HEK293 (cell line): Measurements from ENCODE around the gene IL17REL.

Source experiments
- CTCF ChIA-PET: fragments of 350-600 bp; formaldehyde crosslinking; extraction: SDS; loops from one replicate; lab custom pipeline; 2021; ENCODE audit warnings: antibody characterized with exemption; lab: Yijun Ruan, JAX
- POLR2A ChIA-PET: fragments of 300-600 bp; formaldehyde crosslinking; extraction: SDS; loops from one replicate; lab custom pipeline; 2020; ENCODE audit warnings: antibody characterized with exemption, inconsistent platforms; lab: Yijun Ruan, JAX
- H3K27ac ChIP-seq: fragments of 200-500 bp; sonication (Bioruptor generic); 2 replicates; pipeline ENCODE4 v1.5.1; 2014; ENCODE audit warnings: low read depth, low read length, control low read depth, inconsistent platforms; ENCODE audit errors: extremely low read depth
- H3K36me3 ChIP-seq, 2 experiments: fragments of 200-500 bp in 1 of 2; sonication (Bioruptor generic) in 1 of 2; 1 replicate in 1 of 2; 2 replicates in 1 of 2; pipeline ENCODE4 v1.5.1; 2014 to 2017; ENCODE audit warnings: inconsistent platforms in 2 of 2, low read length in 2 of 2; ENCODE audit not compliant: control insufficient read depth in 2 of 2, insufficient read depth in 1 of 2
- H3K4me1 ChIP-seq: fragments of 200-500 bp; sonication (Bioruptor generic); 2 replicates; pipeline ENCODE4 v1.5.1; 2014; ENCODE audit warnings: mild to moderate bottlenecking, low read length, inconsistent platforms; ENCODE audit not compliant: control insufficient read depth, insufficient read depth
- H3K4me3 ChIP-seq: 2 replicates; pipeline ENCODE4 v1.5.1; 2011; ENCODE audit warnings: low read depth, mild to moderate bottlenecking, control low read depth, low read length, moderate library complexity
- H3K9me3 ChIP-seq: fragments of 200-500 bp; sonication (Bioruptor generic); 2 replicates; pipeline ENCODE4 v1.5.1; 2014; ENCODE audit warnings: low read depth, low read length, inconsistent platforms; ENCODE audit not compliant: control insufficient read depth, insufficient read depth
- EGR2 ChIP-seq: fragments of 450-650 bp; formaldehyde crosslinking; IDR thresholded peaks from 2 replicates; pipeline ENCODE4 v1.5.1; 2016; ENCODE audit warnings: low read depth, missing biosample characterization, missing genetic modification characterization
- GLIS1 ChIP-seq: fragments of 450-650 bp; formaldehyde crosslinking; IDR thresholded peaks from 2 replicates; pipeline ENCODE4 v1.5.1; 2016; ENCODE audit warnings: missing biosample characterization, missing genetic modification characterization
- KLF1 ChIP-seq: fragments of 450-650 bp; formaldehyde crosslinking; IDR thresholded peaks from 2 replicates; pipeline ENCODE4 v1.5.1; 2016; ENCODE audit warnings: missing biosample characterization, missing genetic modification characterization
- KLF8 ChIP-seq: fragments of 450-650 bp; formaldehyde crosslinking; IDR thresholded peaks from 2 replicates; pipeline ENCODE4 v1.5.1; 2016; ENCODE audit warnings: missing biosample characterization, missing genetic modification characterization
- OSR2 ChIP-seq: fragments of 450-650 bp; formaldehyde crosslinking; IDR thresholded peaks from 2 replicates; pipeline ENCODE4 v1.5.1; 2016; ENCODE audit warnings: missing biosample characterization, missing genetic modification characterization
- YY1 ChIP-seq: fragments of 450-650 bp; formaldehyde crosslinking; IDR thresholded peaks from 2 replicates; pipeline ENCODE4 v1.5.1; 2018; ENCODE audit warnings: missing biosample characterization, missing genetic modification characterization
- ZBTB8A ChIP-seq: fragments of 450-650 bp; formaldehyde crosslinking; IDR thresholded peaks from 2 replicates; pipeline ENCODE4 v1.5.1; 2016; ENCODE audit warnings: missing biosample characterization, missing genetic modification characterization
- ZNF140 ChIP-seq: fragments of 450-650 bp; formaldehyde crosslinking; IDR thresholded peaks from 2 replicates; pipeline ENCODE4 v1.5.1; 2016; ENCODE audit warnings: missing biosample characterization, missing genetic modification characterization
- ZNF223 ChIP-seq: fragments of 450-650 bp; formaldehyde crosslinking; IDR thresholded peaks from 2 replicates; pipeline ENCODE4 v1.5.1; 2016; ENCODE audit warnings: missing biosample characterization, missing genetic modification characterization
- ZNF391 ChIP-seq: fragments of 450-650 bp; formaldehyde crosslinking; IDR thresholded peaks from 2 replicates; pipeline ENCODE4 v1.5.1; 2016; ENCODE audit warnings: low read depth, missing biosample characterization, missing genetic modification characterization, borderline replicate concordance
- ZNF426 ChIP-seq: fragments of 450-650 bp; formaldehyde crosslinking; IDR thresholded peaks from 2 replicates; pipeline ENCODE4 v1.5.1; 2017; ENCODE audit warnings: missing biosample characterization, missing genetic modification characterization, mild to moderate bottlenecking, inconsistent platforms, moderate library complexity
- ZNF510 ChIP-seq: fragments of 450-650 bp; formaldehyde crosslinking; IDR thresholded peaks from 2 replicates; pipeline ENCODE4 v1.5.1; 2018; ENCODE audit warnings: mild to moderate bottlenecking, missing genetic modification characterization, missing biosample characterization; ENCODE audit not compliant: insufficient replicate concordance
- ZNF514 ChIP-seq: fragments of 450-650 bp; formaldehyde crosslinking; IDR thresholded peaks from 2 replicates; pipeline ENCODE4 v1.5.1; 2016; ENCODE audit warnings: missing biosample characterization, missing genetic modification characterization
- ZNF600 ChIP-seq: fragments of 450-650 bp; formaldehyde crosslinking; IDR thresholded peaks from 2 replicates; pipeline ENCODE4 v1.5.1; 2016; ENCODE audit warnings: missing biosample characterization, missing genetic modification characterization
- ZNF747 ChIP-seq: fragments of 450-650 bp; formaldehyde crosslinking; IDR thresholded peaks from 2 replicates; pipeline ENCODE4 v1.5.1; 2016; ENCODE audit warnings: missing biosample characterization, missing genetic modification characterization
- TF ChIP-seq, protein P1 (sequence below): fragments of 450-650 bp; formaldehyde crosslinking; IDR thresholded peaks from 2 replicates; pipeline ENCODE4 v1.5.1; 2016; ENCODE audit warnings: missing biosample characterization, missing genetic modification characterization

Gene IL17REL

GRCh38 chr22:49997932-49998717 is 14.4 kb downstream of the IL17REL start:
- Histone ChIP-seq H3K27ac (no peak overlapping the region), H3K4me1 (no peaks in the 10 kb centered on the region), H3K4me3 (no peak overlapping the region), H3K9me3 (no peaks in the 10 kb centered on the region), H3K36me3 (no peaks in the 10 kb centered on the region)
- POLR2A ChIA-PET: interaction anchor here (2.4 kb wide), 1 partner anchor 39 kb away, joined by 5 read pairs; no protein-coding TSS in a partner anchor
- TF ChIP-seq ZNF426 (tag by site-specific recombination) (no peak), EGR2 (tag by site-specific recombination) (no peak), ZBTB8A (tag by site-specific recombination) (0 out of 2 replicates have a peak, but pooled peaks have one; percentile 25), ZNF223 (tag by site-specific recombination) (no peak)
- CTCF ChIA-PET: interaction anchor here (0.7 kb wide), 1 partner anchor 27 kb away, joined by 3 read pairs; no protein-coding TSS in a partner anchor

- no peaks in the 10 kb centered on the region for H3K36me3 ChIP-seq
- CTCF ChIA-PET: no interaction called here
- TF ChIP-seq ZNF514 (tag by site-specific recombination) (no peak), YY1 (tag by site-specific recombination) (no peak), OSR2 (tag by site-specific recombination) (no peak), ZNF391 (tag by site-specific recombination) (no peak), KLF8 (no peak), ZNF600 (tag by site-specific recombination) (no peak), ZNF747 (tag by site-specific recombination) (no peak), ZNF510 (tag by site-specific recombination) (no peak), EGR2 (tag by site-specific recombination) (no peak)
- TF ChIP-seq, protein P1, sequence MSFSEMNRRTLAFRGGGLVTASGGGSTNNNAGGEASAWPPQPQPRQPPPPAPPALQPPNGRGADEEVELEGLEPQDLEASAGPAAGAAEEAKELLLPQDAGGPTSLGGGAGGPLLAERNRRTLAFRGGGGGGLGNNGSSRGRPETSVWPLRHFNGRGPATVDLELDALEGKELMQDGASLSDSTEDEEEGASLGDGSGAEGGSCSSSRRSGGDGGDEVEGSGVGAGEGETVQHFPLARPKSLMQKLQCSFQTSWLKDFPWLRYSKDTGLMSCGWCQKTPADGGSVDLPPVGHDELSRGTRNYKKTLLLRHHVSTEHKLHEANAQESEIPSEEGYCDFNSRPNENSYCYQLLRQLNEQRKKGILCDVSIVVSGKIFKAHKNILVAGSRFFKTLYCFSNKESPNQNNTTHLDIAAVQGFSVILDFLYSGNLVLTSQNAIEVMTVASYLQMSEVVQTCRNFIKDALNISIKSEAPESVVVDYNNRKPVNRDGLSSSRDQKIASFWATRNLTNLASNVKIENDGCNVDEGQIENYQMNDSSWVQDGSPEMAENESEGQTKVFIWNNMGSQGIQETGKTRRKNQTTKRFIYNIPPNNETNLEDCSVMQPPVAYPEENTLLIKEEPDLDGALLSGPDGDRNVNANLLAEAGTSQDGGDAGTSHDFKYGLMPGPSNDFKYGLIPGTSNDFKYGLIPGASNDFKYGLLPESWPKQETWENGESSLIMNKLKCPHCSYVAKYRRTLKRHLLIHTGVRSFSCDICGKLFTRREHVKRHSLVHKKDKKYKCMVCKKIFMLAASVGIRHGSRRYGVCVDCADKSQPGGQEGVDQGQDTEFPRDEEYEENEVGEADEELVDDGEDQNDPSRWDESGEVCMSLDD (tag by site-specific recombination): no peak
- TF ChIP-seq, all 188 proteins: peak for 0
- Histone ChIP-seq H3K4me1 (no peaks in the 10 kb centered on the region), H3K4me3 (no peak overlapping the region), H3K27ac (no peak overlapping the region), H3K9me3 (no peaks in the 10 kb centered on the region)
- POLR2A ChIA-PET: interaction anchor here (2.4 kb wide), 1 partner anchor 38 kb away, joined by 5 read pairs; no protein-coding TSS in a partner anchor
Observed at GRCh38 chr22:49997251-49997599, 15.3 kb downstream of the IL17REL start.

DNA sequence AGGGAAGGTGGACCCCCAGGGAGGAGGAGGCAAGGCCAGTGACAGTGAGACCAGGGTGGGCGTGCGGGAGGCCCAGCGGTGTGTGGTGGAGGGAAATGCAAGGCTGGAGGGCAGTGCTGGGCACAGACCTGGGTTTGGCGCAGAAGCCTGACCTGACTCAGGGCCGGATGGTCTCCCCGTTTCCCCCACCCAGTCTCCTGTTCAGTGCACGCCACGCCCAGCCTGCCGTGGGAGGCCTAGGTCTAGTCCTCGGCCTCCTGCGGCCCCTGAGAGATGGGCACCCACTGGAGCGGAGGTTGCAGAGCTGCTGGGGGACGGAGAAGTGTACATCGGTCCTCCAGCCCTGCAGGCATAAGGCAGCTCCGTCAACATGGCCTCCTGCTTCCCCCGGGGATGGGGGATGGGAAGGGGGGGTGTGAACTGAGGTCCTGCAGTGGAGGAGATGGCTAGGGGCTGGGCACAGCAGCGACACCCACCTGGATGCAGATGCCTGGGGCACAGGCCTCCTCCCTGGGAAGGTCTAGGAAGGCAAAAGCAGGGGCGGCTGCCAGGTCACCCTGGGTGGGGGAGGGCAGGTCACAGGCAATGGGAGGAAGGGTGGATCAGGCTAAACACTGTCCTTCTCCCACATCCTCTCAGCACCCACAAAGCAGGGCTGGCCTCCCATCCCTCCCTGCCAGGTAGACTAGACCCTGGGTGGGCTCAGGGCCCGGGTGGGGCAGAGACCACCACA is 15.9 kb downstream of the IL17REL start:
- POLR2A ChIA-PET: interaction anchor here (2.4 kb wide), 1 partner anchor 37 kb away, joined by 5 read pairs; no protein-coding TSS in a partner anchor
- no peak overlapping the region for H3K4me3 ChIP-seq
- H3K27ac ChIP-seq: no peak overlapping the region
- CTCF ChIA-PET: interaction anchor here (1.5 kb wide), 1 partner anchor 34 kb away, joined by 4 read pairs; no protein-coding TSS in a partner anchor
- H3K36me3 ChIP-seq: no peaks in the 10 kb centered on the region
- H3K9me3 ChIP-seq: no peaks in the 10 kb centered on the region
- TF ChIP-seq ZNF140 (tag by site-specific recombination): no peak
- 0 out of 2 replicates have a peak, but pooled peaks have one; percentile 10 for TF ChIP-seq GLIS1
- peak; percentile 63 for TF ChIP-seq KLF1 (tag by site-specific recombination)
- TF ChIP-seq, all 188 proteins: peak for 2
- H3K4me1 ChIP-seq: no peaks in the 10 kb centered on the region
